ENCODE measurements around the gene MYL5. TPM values are rescaled to one million over a fixed set of nuclear protein-coding genes. Genes with fewer than 3 reads are reported as not detected.

The MYL5 gene
- total and polyA plus RNA-seq, 2 of the 13 experiments (the other 11 are each of a cell fraction or from before 2014, with no cell fraction given) = 6.5 to 16.0 TPM

GRCh38 chr4:674172-675035, at the start of gene MYL5, which contains the start of gene ATP5ME (continued):
- no peak for TF ChIP-seq TEF (CRISPR knock-in tag; IDR thresholded peaks at IDR 0.05)
- 0 out of 4 replicates have a peak, but pooled peaks of 1 of the 2 experiments have one; percentile 2 for TF ChIP-seq MAFK (conservative IDR thresholded peaks at IDR 0.05 in 1 of 2, IDR thresholded peaks at IDR 0.05 in 1 of 2; ENCODE audit: low read length in 2 of 2)
- peak; percentile 50; the same call in 1 of the 2 replicates for TF ChIP-seq ZNF619 (CRISPR knock-in tag; IDR thresholded peaks at IDR 0.05)
- TF ChIP-seq CAMTA2 (CRISPR knock-in tag; IDR thresholded peaks at IDR 0.05; ENCODE audit: borderline replicate concordance) = peak; percentile 75
- TF ChIP-seq ZNF646 (CRISPR knock-in tag; IDR thresholded peaks at IDR 0.05) = no peak
- peak; percentile 54; the same call in 1 of the 2 replicates for TF ChIP-seq ZNF710 (CRISPR knock-in tag; IDR thresholded peaks at IDR 0.05; ENCODE audit: borderline replicate concordance)
- peak; percentile 63 for TF ChIP-seq MXD1 (CRISPR knock-in tag; IDR thresholded peaks at IDR 0.05)
- 0 out of 2 replicates have a peak, but pooled peaks have one; percentile 60 for TF ChIP-seq GFI1 (CRISPR knock-in tag; IDR thresholded peaks at IDR 0.05; ENCODE audit: borderline replicate concordance)
- TF ChIP-seq SP140L (CRISPR knock-in tag; IDR thresholded peaks at IDR 0.05; ENCODE audit: borderline replicate concordance) = no peak
- peak; percentile 86; the same call in 1 of the 2 replicates for TF ChIP-seq ZBTB3 (CRISPR knock-in tag; IDR thresholded peaks at IDR 0.05; ENCODE audit: borderline replicate concordance, low read depth)
- no peak for TF ChIP-seq MBNL3 (CRISPR knock-in tag; conservative IDR thresholded peaks at IDR 0.05)
- TF ChIP-seq NCOA5 (CRISPR knock-in tag; IDR thresholded peaks at IDR 0.05) = no peak
- peak in 1 of 2 experiments; percentile 61; a peak in 1 of 4 replicates for TF ChIP-seq KLF16 (CRISPR knock-in tag; IDR thresholded peaks at IDR 0.05)
- no peak; the same call in 1 of the 2 replicates for TF ChIP-seq ZC3H4 (CRISPR knock-in tag; IDR thresholded peaks at IDR 0.05; ENCODE audit: borderline replicate concordance)
- TF ChIP-seq ZNF101 (CRISPR knock-in tag; IDR thresholded peaks at IDR 0.05; ENCODE audit: borderline replicate concordance, low read depth) = no peak
- no peak for TF ChIP-seq MTA3 (CRISPR knock-in tag; IDR thresholded peaks at IDR 0.05)
- TF ChIP-seq TAF1 (CRISPR knock-in tag; IDR thresholded peaks at IDR 0.05) = peak; percentile 81
- no peak for TF ChIP-seq ZNF780A (CRISPR knock-in tag; IDR thresholded peaks at IDR 0.05)
- TF ChIP-seq SOX5 (CRISPR knock-in tag; IDR thresholded peaks at IDR 0.05; ENCODE audit: borderline replicate concordance) = peak; percentile 32; the same call in 1 of the 2 replicates
